ENCODE measurements around the gene CLEC12A.
A peak's percentile ranks its signal among the peaks of the same experiment; 100 is the strongest.

The CLEC12A gene

GRCh38 chr12:9973949-9974348 lies 2.7 kb downstream of the CLEC12A start:
- peak; percentile 79 for DNase-seq

- peak; percentile 76 for DNase-seq
These were observed 3.5 kb downstream of the CLEC12A start for GRCh38 chr12:9974731-9975130.

- no peak for DNase-seq
These were observed 4.4 kb downstream of the CLEC12A start for GRCh38 chr12:9975614-9976013.

GRCh38 chr12:9976626-9977025 lies 5.4 kb downstream of the CLEC12A start:
- DNase-seq = peak; percentile 66

- DNase-seq = peak; percentile 80
These were observed 6.7 kb downstream of the CLEC12A start for GRCh38 chr12:9977916-9978315.

- no peak for DNase-seq
These were observed 8.9 kb downstream of the CLEC12A start for GRCh38 chr12:9980126-9980525.

GRCh38 chr12:9991876-9992275 lies 20.7 kb downstream of the CLEC12A start:
- peak; percentile 30 for DNase-seq

GRCh38 chr12:9992296-9992695 lies 21.1 kb downstream of the CLEC12A start:
- DNase-seq = no peak

- no peak for DNase-seq
These were observed 27.8 kb downstream of the CLEC12A start, which contains the start of gene CLEC1B for GRCh38 chr12:9999016-9999415. Gene CLEC1B, minus strand, starts transcription at chr12:9999121. Its CDS starts 21 bp downstream, at chr12:9999100.

- DNase-seq = no peak
These were observed 30.1 kb downstream of the CLEC12A start for GRCh38 chr12:10001171-10001776.

GRCh38 chr12:10012630-10013330 lies 41.6 kb downstream of the CLEC12A start:
- no peak for DNase-seq

- DNase-seq = no peak
These were observed 44.2 kb downstream of the CLEC12A start for GRCh38 chr12:10015450-10015849.

- no peak for DNase-seq
These were observed 45.7 kb downstream of the CLEC12A start for GRCh38 chr12:10016881-10017280.

- DNase-seq = peak; percentile 63
These were observed 47.2 kb downstream of the CLEC12A start for GRCh38 chr12:10018386-10018785.

GRCh38 chr12:10021342-10021741 lies 50.1 kb downstream of the CLEC12A start:
- DNase-seq = no peak

- peak; percentile 54 for DNase-seq
These were observed 54.0 kb downstream of the CLEC12A start for GRCh38 chr12:10025236-10025635.

- DNase-seq = peak; percentile 27
These were observed 55.5 kb downstream of the CLEC12A start for GRCh38 chr12:10026666-10027065.

- DNase-seq = peak; percentile 35
These were observed 56.1 kb downstream of the CLEC12A start for GRCh38 chr12:10027311-10027710.

GRCh38 chr12:10027721-10028120 lies 56.5 kb downstream of the CLEC12A start:
- DNase-seq = peak; percentile 99

GRCh38 chr12:10030446-10030845 lies 59.2 kb downstream of the CLEC12A start, which contains the start of gene CLEC9A:
Gene CLEC9A, plus strand, starts transcription at chr12:10030682. Its CDS starts 22,006 bp downstream, at chr12:10052688.
- DNase-seq = no peak

GRCh38 chr12:10031321-10031720 lies 60.1 kb downstream of the CLEC12A start:
- peak; percentile 50 for DNase-seq

- no peak for DNase-seq
These were observed 60.6 kb downstream of the CLEC12A start for GRCh38 chr12:10031771-10032175.

- peak; percentile 46 for DNase-seq
These were observed 62.8 kb downstream of the CLEC12A start for GRCh38 chr12:10033783-10034545.

Measured in inflammatory macrophage treated with lipopolysaccharide for 4 hours (primary cell).